SU-DHL-6 (cell line): ENCODE results near the gene DOK6.
"Not testable (repeated sequence)": the region's sequence is repeated elsewhere in the genome, so short reads cannot be mapped to it uniquely, and the experiment has no call there.

Experiments
- H2AFZ ChIP-seq: fragments of 200-600 bp; sonication (generic); 2 replicates; pipeline ENCODE4 v1.6.1; 2014; ENCODE audit warnings: low read depth, mild to moderate bottlenecking, moderate library complexity, mixed read lengths, antibody characterized with exemption, low read length; ENCODE audit not compliant: severe bottlenecking
- H3F3A ChIP-seq: fragments of 200-600 bp; shearing (Covaris generic); 2 replicates; pipeline ENCODE4 v1.6.0; 2016; ENCODE audit warnings: antibody characterized with exemption, mild to moderate bottlenecking; ENCODE audit not compliant: insufficient read depth
- H3K27ac ChIP-seq: fragments of 200-600 bp; sonication (generic); 2 replicates; pipeline ENCODE4 v1.5.1; 2016; ENCODE audit warnings: low read depth, mild to moderate bottlenecking, low read length, moderate library complexity, mixed read lengths
- H3K27me3 ChIP-seq: fragments of 200-600 bp; sonication (generic), shearing (Covaris generic); 2 replicates; pipeline ENCODE4 v1.6.0; 2014; ENCODE audit warnings: mild to moderate bottlenecking, low read length
- H3K36me3 ChIP-seq: fragments of 200-600 bp; sonication (generic); 2 replicates; pipeline ENCODE4 v1.6.1; 2014; ENCODE audit warnings: mild to moderate bottlenecking, low read length, mixed read lengths
- H3K4me2 ChIP-seq: fragments of 300-600, 200-600 bp; shearing (Covaris generic), sonication (generic); 2 replicates; pipeline ENCODE4 v1.6.0; 2014; ENCODE audit warnings: low read length, low read depth, mild to moderate bottlenecking; ENCODE audit not compliant: poor library complexity, severe bottlenecking
- H3K4me3 ChIP-seq: fragments of 200-600 bp; sonication (generic); 2 replicates; pipeline ENCODE4 v1.5.1; 2014; ENCODE audit warnings: antibody characterized with exemption, low read length, mild to moderate bottlenecking, mixed read lengths; ENCODE audit not compliant: insufficient read depth, poor library complexity, severe bottlenecking
- H3K79me2 ChIP-seq: fragments of 200-600 bp; sonication (generic); 2 replicates; pipeline ENCODE4 v1.6.1; 2014; ENCODE audit warnings: mild to moderate bottlenecking, low read length, moderate library complexity; ENCODE audit not compliant: insufficient read depth
- H3K9ac ChIP-seq: fragments of 200-600 bp; sonication (generic); 2 replicates; pipeline ENCODE4 v1.7.0; 2014; ENCODE audit warnings: mild to moderate bottlenecking, low read length
- H3K9me2 ChIP-seq: fragments of 200-600 bp; sonication (generic); replicated peaks from 2 replicates; pipeline ENCODE4 v1.6.1; 2014; ENCODE audit warnings: low read length; ENCODE audit not compliant: insufficient read depth
- H3K9me3 ChIP-seq: fragments of 200-600 bp; sonication (generic); 2 replicates; pipeline ENCODE4 v1.6.1; 2014; ENCODE audit warnings: low read length, mixed read lengths; ENCODE audit not compliant: insufficient read depth
- H4K20me1 ChIP-seq: fragments of 200-600 bp; sonication (generic); 2 replicates; pipeline ENCODE4 v1.6.1; 2014; ENCODE audit warnings: low read depth, mild to moderate bottlenecking, antibody characterized with exemption, low read length, moderate library complexity, mixed read lengths
- CTCF ChIP-seq: fragments of 200-600 bp; sonication (generic); IDR thresholded peaks from one replicate; pipeline ENCODE4 v1.5.1; 2017; ENCODE audit warnings: antibody characterized with exemption, mild to moderate bottlenecking, low read length, moderate library complexity; ENCODE audit not compliant: insufficient read depth, poor library complexity, severe bottlenecking
- EZH2phosphoT487 ChIP-seq: fragments of 200-600 bp; sonication (generic), shearing (Covaris generic); conservative IDR thresholded peaks from 2 replicates; pipeline ENCODE4 v1.6.1; 2018; ENCODE audit warnings: mild to moderate bottlenecking, antibody characterized with exemption, low read length, moderate library complexity, mixed read lengths

Gene DOK6

GRCh38 chr18:69358212-69358895 is 42.3 kb upstream of the DOK6 start:
- no peak for TF ChIP-seq CTCF
- no peak for TF ChIP-seq EZH2phosphoT487
- H3K27me3 ChIP-seq, result no peaks in the 10 kb centered on the region
- H3K27ac ChIP-seq, result no peak overlapping the region
- H3K9ac ChIP-seq, result no peak overlapping the region
- no peaks in the 10 kb centered on the region for H3F3A ChIP-seq
- no peaks in the 10 kb centered on the region for H3K79me2 ChIP-seq
- no peaks in the 10 kb centered on the region for H3K9me2 ChIP-seq
- no peaks in the 10 kb centered on the region for H3K36me3 ChIP-seq
- H3K4me2 ChIP-seq, result no peak overlapping the region
- no peaks in the 10 kb centered on the region for H3K9me3 ChIP-seq
- H3K4me3 ChIP-seq, result no peak overlapping the region
- H4K20me1 ChIP-seq, result no peaks in the 10 kb centered on the region
- no peak overlapping the region for H2AFZ ChIP-seq

GRCh38 chr18:69359768-69360167 is 40.9 kb upstream of the DOK6 start:
- not testable (repeated sequence) for H3K4me3 ChIP-seq, H3K4me2 ChIP-seq, H3F3A ChIP-seq, H4K20me1 ChIP-seq, H3K27me3 ChIP-seq, H3K9me3 ChIP-seq, H3K9me2 ChIP-seq, H3K9ac ChIP-seq, H3K79me2 ChIP-seq, H2AFZ ChIP-seq, H3K27ac ChIP-seq, H3K36me3 ChIP-seq

- TF ChIP-seq CTCF, result no peak
- no peak for TF ChIP-seq EZH2phosphoT487
- H3K27me3 ChIP-seq, result no peaks in the 10 kb centered on the region
- no peak overlapping the region for H2AFZ ChIP-seq
- no peak overlapping the region for H3K4me2 ChIP-seq
- no peaks in the 10 kb centered on the region for H3K9me2 ChIP-seq
- H3K9ac ChIP-seq, result no peak overlapping the region
- no peaks in the 10 kb centered on the region for H3F3A ChIP-seq
- no peaks in the 10 kb centered on the region for H3K9me3 ChIP-seq
- no peaks in the 10 kb centered on the region for H4K20me1 ChIP-seq
- H3K4me3 ChIP-seq, result no peak overlapping the region
- H3K27ac ChIP-seq, result no peak overlapping the region
- no peaks in the 10 kb centered on the region for H3K79me2 ChIP-seq
- H3K36me3 ChIP-seq, result no peaks in the 10 kb centered on the region
These were observed 35.8 kb upstream of the DOK6 start for GRCh38 chr18:69364930-69365329.

- TF ChIP-seq EZH2phosphoT487 (no peak), CTCF (no peak)
- no peaks in the 10 kb centered on the region for H3K79me2 ChIP-seq
- H3K36me3 ChIP-seq, result no peaks in the 10 kb centered on the region
- H3K9ac ChIP-seq, result no peak overlapping the region
- no peak overlapping the region for H3K27ac ChIP-seq
- H2AFZ ChIP-seq, result no peak overlapping the region
- no peaks in the 10 kb centered on the region for H3F3A ChIP-seq
- no peak overlapping the region for H3K4me3 ChIP-seq
- no peaks in the 10 kb centered on the region for H3K27me3 ChIP-seq
- no peaks in the 10 kb centered on the region for H3K9me2 ChIP-seq
- no peak overlapping the region for H3K4me2 ChIP-seq
- H4K20me1 ChIP-seq, result no peaks in the 10 kb centered on the region
- no peaks in the 10 kb centered on the region for H3K9me3 ChIP-seq
These were observed 35.0 kb upstream of the DOK6 start for GRCh38 chr18:69365658-69366057.
